Activated CD4-positive, alpha-beta memory T cell treated with anti-CD3 and anti-CD28 coated beads for 36 hours (primary cell): Measurements from ENCODE around the gene SLC25A6. TPM values are rescaled to one million over a fixed set of nuclear protein-coding genes. Genes with fewer than 3 reads are reported as not detected.
A peak's percentile ranks its signal among the peaks of the same experiment; 100 is the strongest.
"Not testable (repeated sequence)": the region's sequence is repeated elsewhere in the genome, so short reads cannot be mapped to it uniquely, and the experiment has no call there.

Source experiments
- CTCF ChIA-PET: fragments of 350-600 bp; sonication (Branson Sonifier 250); formaldehyde crosslinking; loops from one replicate; lab custom pipeline; 2021; ENCODE audit warnings: antibody characterized with exemption, inconsistent platforms; lab: Charles Lee
- POLR2A ChIA-PET: fragments of 350-600 bp; sonication (Branson Sonifier 250); formaldehyde crosslinking; loops from one replicate; lab custom pipeline; 2021; ENCODE audit warnings: antibody characterized with exemption; lab: Charles Lee
- DNase-seq: peaks from one replicate; pipeline ENCODE4 v3.0.0-alpha.2; 2020
- H3K27ac Mint-ChIP-seq: one replicate; pipeline ENCODE4 v1.8.0; 2021; ENCODE audit warnings: mixed read lengths
- H3K27me3 Mint-ChIP-seq: one replicate; pipeline ENCODE4 v1.8.0; 2021; ENCODE audit warnings: mixed read lengths
- H3K36me3 Mint-ChIP-seq: one replicate; pipeline ENCODE4 v1.8.0; 2021; ENCODE audit warnings: mixed read lengths
- H3K4me1 Mint-ChIP-seq: one replicate; pipeline ENCODE4 v1.8.0; 2021; ENCODE audit warnings: low read depth, mixed read lengths
- H3K4me3 Mint-ChIP-seq: one replicate; pipeline ENCODE4 v1.8.0; 2021; ENCODE audit warnings: mild to moderate bottlenecking, mixed read lengths
- H3K9me3 Mint-ChIP-seq: one replicate; pipeline ENCODE4 v1.8.0; 2021; ENCODE audit warnings: mixed read lengths
- intact Hi-C: fragments of 100-400 bp; cut with micrococcal nuclease; formaldehyde crosslinking; loops from one replicate; pipeline ENCODE4 v1.15.1; 2023
- total RNA-seq, 2 experiments: library from RNA; stranded (reverse); gene quantifications; one replicate each; pipeline ENCODE4 v1.2.3, GENCODE V29; 2021

The SLC25A6 gene
- total RNA-seq, 2 experiments from 2014 or later, result 399 to 407 TPM

DNA sequence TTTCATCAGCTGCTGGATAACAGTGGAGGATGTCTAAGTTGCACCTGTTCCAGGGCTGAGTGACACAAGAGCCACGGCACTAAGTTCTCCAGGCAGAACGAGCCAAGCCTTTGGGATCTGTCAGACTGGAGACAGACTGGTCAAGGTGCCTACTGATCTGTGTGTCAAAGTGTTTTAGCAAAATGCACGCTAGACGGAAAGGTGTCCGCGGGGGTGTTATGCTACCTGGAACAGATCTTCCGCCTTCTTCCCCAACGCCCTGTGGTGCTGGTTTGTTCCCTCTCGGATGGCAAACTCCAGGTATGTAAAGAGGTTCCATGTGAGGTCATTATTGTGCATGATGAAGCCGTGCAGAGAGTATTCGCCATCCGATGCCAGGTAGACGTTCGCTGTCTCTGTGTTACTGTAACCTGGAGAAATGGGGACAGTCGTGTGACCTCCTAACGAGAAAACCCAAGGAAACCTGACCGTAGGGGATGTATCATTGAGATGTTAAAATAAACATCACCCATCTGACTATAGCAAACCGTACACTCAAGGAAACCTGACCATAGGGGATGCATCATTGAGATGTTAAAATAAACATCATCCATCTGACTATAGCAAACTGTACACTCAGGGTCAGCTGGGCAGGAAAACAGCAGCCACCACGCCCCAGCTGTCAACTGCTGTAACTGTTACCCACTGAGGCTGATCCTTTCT, 29.7 kb upstream of the SLC25A6 start:
- peaks cover 24% of the 10 kb centered on the region for H3K9me3 Mint-ChIP-seq
- H3K36me3 Mint-ChIP-seq, result peaks cover 71% of the 10 kb centered on the region
- no peaks in the 10 kb centered on the region for H3K4me1 Mint-ChIP-seq
- ChIA-PET POLR2A (no interaction called here), CTCF (no interaction called here)
- intact Hi-C loops, result no loop called here
- no peak overlapping the region for H3K27ac Mint-ChIP-seq
- no peaks in the 10 kb centered on the region for H3K27me3 Mint-ChIP-seq
- H3K4me3 Mint-ChIP-seq, result no peak overlapping the region
- DNase-seq, result no peak

DNA sequence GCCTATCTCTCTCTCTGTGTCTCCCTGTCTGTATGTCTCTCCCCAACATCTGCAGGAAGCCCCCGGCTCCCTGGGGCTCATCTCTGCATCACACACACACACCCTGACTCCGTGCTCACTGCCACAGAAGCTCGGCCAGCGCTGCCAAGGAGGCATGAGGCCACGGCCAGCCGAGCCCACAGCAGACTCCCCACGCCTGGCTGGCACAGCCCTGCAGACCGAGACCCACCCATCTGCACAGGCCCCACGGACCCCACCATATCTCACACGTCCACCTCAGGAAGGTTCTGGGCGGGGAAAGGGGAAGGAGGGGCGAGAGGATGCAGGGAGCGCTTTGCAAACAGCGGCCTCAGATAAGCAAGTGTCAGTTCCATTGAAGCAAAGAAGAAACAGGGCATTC, 28.5 kb upstream of the SLC25A6 start:
- peaks cover 24% of the 10 kb centered on the region for H3K9me3 Mint-ChIP-seq
- POLR2A ChIA-PET, result no interaction called here
- no peak overlapping the region for H3K4me3 Mint-ChIP-seq
- CTCF ChIA-PET, result no interaction called here
- intact Hi-C loops, result no loop called here
- no peaks in the 10 kb centered on the region for H3K4me1 Mint-ChIP-seq
- DNase-seq, result no peak
- H3K27ac Mint-ChIP-seq, result peak overlapping the region; percentile 18
- no peaks in the 10 kb centered on the region for H3K27me3 Mint-ChIP-seq
- H3K36me3 Mint-ChIP-seq, result peaks cover 62% of the 10 kb centered on the region

DNA sequence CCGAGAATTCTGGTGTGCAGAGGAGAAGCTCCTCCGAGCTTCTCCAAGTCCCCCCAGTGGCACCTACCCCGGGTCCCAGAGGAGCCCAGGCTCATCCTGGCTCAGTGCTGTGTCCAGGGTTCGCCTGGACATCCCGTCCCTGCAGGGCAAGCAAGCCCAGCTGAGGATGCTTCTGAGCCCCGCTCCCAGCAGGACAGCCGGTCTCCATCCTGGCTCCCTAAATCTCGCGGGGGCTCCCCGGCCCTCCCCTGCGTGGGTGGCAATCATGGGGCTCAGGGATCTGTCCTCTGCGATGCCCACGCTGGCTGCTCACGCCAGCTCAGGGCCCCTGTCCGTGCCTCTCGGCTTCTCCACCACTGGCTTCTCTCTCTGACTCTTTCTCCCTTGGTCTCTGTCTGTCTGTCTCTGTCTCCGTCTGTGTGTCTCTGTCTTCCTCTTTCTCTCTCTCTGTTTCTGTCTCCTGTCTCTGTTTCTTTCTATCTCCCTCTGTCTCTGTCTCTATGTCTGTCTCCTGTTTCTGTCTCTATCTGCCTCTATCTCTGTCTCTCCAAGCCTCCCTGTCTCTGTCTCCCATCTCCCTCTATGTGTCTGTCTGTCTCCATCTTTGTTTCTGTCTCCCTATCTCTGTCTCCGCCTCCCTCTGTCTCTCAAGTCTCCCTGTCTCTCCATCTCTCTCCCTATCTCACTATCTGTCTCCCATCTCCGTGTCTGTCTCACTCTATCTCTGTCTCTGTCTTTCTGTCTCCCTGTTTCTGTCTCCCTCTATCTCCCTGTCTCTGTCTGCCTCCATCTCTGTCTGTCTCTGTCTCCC, 27.8 kb upstream of the SLC25A6 start:
- intact Hi-C loops, result no loop called here
- H3K4me3 Mint-ChIP-seq, result no peak overlapping the region
- peaks cover 21% of the 10 kb centered on the region for H3K9me3 Mint-ChIP-seq
- no peak overlapping the region for H3K27ac Mint-ChIP-seq
- POLR2A ChIA-PET, result no interaction called here
- H3K4me1 Mint-ChIP-seq, result no peaks in the 10 kb centered on the region
- peaks cover 58% of the 10 kb centered on the region for H3K36me3 Mint-ChIP-seq
- CTCF ChIA-PET, result no interaction called here
- no peak for DNase-seq
- H3K27me3 Mint-ChIP-seq, result no peaks in the 10 kb centered on the region

DNA sequence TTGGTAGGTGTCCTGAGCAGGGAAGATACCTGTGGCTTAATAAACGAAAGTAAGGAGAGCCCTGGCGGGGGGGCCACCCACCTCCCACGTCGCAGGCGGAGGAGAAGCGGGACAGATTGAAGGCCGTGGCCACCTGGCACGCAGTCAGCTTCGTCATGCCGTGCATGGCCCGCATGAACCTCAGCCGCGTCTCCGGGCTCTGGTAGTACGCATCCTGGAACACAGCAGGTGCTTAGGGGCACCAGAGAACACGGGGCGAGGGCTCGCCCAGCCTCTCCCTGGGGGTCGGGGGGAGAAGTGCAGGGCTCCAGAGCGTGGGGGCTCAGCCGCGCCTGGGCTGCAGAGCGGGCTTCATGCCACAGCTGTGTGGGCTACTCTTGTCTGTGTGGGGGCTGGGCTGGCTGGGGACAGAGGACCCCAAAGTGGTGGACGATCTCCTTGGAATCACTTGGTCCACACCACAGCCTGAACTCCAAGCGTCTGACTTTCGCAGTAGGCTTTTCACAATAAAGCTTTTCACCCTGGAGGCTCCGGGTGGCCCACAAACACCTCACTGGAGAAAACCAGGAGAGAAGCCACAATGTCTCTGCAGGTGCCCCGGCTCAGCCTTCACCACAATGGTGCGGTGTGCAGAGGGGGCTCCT, 27.1 kb upstream of the SLC25A6 start:
- Mint-ChIP-seq H3K9me3 (peaks cover 21% of the 10 kb centered on the region), H3K36me3 (peaks cover 56% of the 10 kb centered on the region), H3K4me1 (no peaks in the 10 kb centered on the region), H3K27ac (no peak overlapping the region), H3K4me3 (no peak overlapping the region), H3K27me3 (no peaks in the 10 kb centered on the region)
- CTCF ChIA-PET, result no interaction called here
- POLR2A ChIA-PET, result no interaction called here
- intact Hi-C loops, result no loop called here
- DNase-seq, result no peak

DNA sequence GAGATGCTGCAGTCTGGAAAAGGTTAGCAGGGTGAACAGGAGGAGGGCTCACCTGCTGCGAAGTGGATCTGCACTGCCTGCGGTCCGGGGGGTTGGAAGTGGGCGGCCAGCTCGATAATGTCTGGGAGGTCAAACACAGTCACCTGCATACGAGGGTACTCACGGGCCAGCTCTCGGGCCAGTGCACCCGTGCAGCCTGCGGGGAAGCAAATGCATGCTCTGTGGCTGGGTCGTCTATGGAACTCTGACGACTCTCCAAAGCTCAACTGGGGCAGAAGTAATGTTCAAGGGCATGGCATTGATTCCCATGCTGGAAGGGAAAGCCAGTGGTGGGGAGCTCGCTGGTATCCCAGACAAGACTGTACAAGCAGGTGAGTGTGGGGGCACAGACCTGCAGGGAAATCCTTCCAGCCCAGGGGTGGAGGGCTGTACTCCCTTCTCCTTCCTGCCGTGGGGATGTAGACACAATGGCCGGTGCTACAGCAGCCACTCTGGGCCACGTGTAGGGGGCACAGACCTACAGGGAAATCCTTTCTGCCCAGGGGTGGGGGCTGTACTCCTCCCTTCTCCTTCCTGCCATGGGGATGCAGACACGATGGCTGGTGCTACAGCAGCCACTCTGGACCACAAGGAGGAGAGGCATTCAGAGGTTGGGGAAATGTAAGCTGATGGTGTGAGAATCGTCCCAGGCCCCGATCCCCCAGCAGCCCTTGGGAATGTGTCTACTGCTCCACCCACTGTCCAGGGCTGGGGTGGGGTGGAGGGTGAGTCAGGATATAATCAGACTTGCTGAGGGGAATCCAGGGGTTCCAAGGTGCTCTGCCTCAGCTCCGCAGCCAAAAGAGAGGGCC, 26.2 kb upstream of the SLC25A6 start:
- Mint-ChIP-seq H3K4me1 (no peaks in the 10 kb centered on the region), H3K4me3 (no peak overlapping the region), H3K27me3 (no peaks in the 10 kb centered on the region), H3K27ac (no peak overlapping the region), H3K9me3 (peaks cover 14% of the 10 kb centered on the region), H3K36me3 (peaks cover 55% of the 10 kb centered on the region)
- POLR2A ChIA-PET, result no interaction called here
- CTCF ChIA-PET, result no interaction called here
- DNase-seq, result no peak
- intact Hi-C loops, result no loop called here

DNA sequence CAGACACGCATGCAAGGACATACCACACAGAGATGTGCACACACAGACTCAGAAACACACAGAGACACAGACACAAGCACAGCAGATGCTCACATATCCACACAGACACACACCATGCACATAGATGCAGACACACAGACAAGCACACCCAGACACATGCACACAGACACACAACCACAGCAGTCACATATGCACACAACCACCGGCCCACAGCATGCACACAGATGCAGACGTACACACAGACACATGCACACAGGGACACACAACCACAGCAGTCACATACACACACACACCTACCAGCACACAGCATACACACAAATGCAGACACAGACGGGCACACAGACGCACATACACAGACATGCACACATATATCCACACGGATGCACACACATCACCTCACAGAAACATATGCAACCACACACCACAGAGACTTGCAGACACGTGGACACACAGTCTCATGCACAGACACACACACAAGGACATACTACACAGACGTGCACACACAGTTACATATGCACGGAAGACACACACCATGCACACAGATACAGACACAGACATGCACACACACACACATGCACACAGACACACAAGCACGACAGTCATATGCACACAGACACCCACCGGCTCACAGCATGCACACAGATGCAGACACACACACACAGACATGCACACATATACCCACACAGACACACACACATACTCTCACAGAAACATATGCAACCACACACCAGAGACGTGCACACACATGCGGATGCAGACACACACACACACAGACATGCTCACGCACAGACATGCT, 25.2 kb upstream of the SLC25A6 start:
- Mint-ChIP-seq H3K27me3 (no peaks in the 10 kb centered on the region), H3K27ac (no peak overlapping the region), H3K9me3 (peaks cover 7% of the 10 kb centered on the region), H3K4me3 (no peak overlapping the region), H3K36me3 (peaks cover 55% of the 10 kb centered on the region), H3K4me1 (no peaks in the 10 kb centered on the region)
- CTCF ChIA-PET, result no interaction called here
- intact Hi-C loops, result no loop called here
- DNase-seq, result no peak
- POLR2A ChIA-PET, result no interaction called here

DNA sequence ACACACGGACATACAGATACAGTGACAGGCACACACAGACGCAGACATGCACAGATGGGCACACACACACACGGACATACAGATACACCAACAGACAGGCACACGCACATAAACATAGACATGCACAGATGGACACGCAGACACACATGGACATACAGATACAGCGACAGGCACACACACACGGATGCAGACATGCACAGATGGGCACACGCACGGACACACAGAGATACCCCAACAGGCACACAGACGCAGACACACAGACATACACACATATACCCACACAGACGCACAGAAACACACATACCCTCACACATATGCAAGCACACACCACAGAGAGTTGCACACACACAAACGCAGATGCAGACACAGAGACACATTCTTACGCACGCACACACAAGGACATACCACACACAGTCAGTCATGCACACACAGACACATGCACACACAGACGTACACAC, 24.4 kb upstream of the SLC25A6 start:
- no peaks in the 10 kb centered on the region for H3K9me3 Mint-ChIP-seq
- intact Hi-C loops, result no loop called here
- peaks cover 54% of the 10 kb centered on the region for H3K36me3 Mint-ChIP-seq
- no peak overlapping the region for H3K27ac Mint-ChIP-seq
- DNase-seq, result no peak
- no peaks in the 10 kb centered on the region for H3K4me1 Mint-ChIP-seq
- POLR2A ChIA-PET, result no interaction called here
- no peaks in the 10 kb centered on the region for H3K27me3 Mint-ChIP-seq
- no peak overlapping the region for H3K4me3 Mint-ChIP-seq
- CTCF ChIA-PET, result no interaction called here

DNA sequence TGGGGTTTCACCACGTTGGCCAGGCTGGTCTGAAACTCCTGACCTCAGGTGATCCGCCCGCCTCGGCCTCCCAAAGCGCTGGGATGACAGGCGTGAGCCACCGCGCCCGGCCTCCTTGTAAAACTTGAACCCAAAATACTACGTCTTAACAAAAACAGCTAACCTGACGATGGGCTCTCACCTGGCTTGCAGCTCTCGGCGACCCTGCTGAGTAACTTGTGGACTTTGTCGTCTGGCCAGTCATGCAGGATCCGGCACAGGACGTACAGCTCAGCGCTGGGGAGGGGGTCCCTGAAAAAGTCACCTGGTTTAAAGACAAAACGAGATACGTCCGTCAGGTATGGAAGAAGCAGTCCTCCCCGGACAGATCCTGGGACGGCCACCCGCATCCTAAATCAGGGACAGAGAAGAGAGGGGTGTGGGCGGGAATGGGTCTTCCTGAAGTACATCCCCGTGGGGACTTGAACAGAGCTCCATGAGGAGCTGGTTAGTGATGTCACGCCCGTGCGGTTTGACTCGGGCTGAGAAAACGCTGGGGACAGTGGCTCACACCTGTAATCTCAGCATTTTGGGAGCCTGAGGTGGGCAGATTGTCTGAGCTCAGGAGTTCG, 20.7 kb upstream of the SLC25A6 start:
- ChIA-PET POLR2A (no interaction called here), CTCF (no interaction called here)
- intact Hi-C loops, result no loop called here
- H3K4me1 Mint-ChIP-seq, result no peaks in the 10 kb centered on the region
- peaks cover 33% of the 10 kb centered on the region for H3K36me3 Mint-ChIP-seq
- H3K27ac Mint-ChIP-seq, result no peak overlapping the region
- DNase-seq, result no peak
- H3K27me3 Mint-ChIP-seq, result no peaks in the 10 kb centered on the region
- no peaks in the 10 kb centered on the region for H3K9me3 Mint-ChIP-seq
- H3K4me3 Mint-ChIP-seq, result no peak overlapping the region

DNA sequence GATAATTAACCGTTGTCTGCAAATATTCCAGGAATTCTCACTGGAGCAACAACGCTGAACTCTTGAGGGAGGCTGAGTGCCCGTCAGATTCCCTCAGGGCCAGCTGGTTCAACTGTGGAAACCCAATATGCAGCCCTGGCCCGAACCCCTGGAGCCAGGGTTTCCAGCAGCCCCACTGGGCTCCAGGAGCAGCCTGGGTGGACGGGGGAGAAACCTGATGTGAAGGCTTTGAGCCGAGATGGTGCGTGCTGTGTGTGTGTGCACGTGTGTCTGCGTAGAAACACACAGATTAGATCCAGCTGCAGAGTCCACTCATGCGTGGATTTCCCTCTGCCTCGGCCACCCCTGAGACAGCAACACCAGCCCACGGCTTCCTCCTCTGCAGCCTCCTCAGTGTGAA, 19.4 kb upstream of the SLC25A6 start:
- DNase-seq, result no peak
- H3K36me3 Mint-ChIP-seq, result peaks cover 33% of the 10 kb centered on the region
- intact Hi-C loops, result no loop called here
- CTCF ChIA-PET, result no interaction called here
- H3K9me3 Mint-ChIP-seq, result no peaks in the 10 kb centered on the region
- POLR2A ChIA-PET, result no interaction called here
- H3K4me3 Mint-ChIP-seq, result no peak overlapping the region
- H3K4me1 Mint-ChIP-seq, result no peaks in the 10 kb centered on the region
- H3K27me3 Mint-ChIP-seq, result no peaks in the 10 kb centered on the region
- no peak overlapping the region for H3K27ac Mint-ChIP-seq

DNA sequence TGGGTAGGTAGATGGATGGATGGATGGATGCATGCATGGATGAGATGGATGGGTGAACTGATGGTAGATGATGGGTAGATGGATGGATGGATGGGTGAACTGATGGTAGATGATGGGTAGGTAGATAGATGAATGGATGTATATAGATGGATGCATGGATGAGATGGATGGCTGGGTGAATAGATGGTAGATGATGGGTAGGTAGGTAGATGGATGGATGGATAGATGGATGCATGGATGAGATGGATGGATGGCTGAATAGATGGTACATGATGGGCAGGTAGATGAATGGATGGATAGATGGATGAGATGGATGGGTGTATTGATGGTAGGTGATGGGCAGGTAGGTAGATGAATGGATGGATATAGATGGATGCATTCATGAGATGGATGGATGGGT, 15.1 kb upstream of the SLC25A6 start:
- CTCF ChIA-PET, result no interaction called here
- DNase-seq, result no peak
- no peak overlapping the region for H3K4me3 Mint-ChIP-seq
- H3K36me3 Mint-ChIP-seq, result peaks cover 10% of the 10 kb centered on the region
- POLR2A ChIA-PET, result no interaction called here
- intact Hi-C loops, result no loop called here
- H3K9me3 Mint-ChIP-seq, result no peaks in the 10 kb centered on the region
- no peak overlapping the region for H3K27ac Mint-ChIP-seq
- H3K4me1 Mint-ChIP-seq, result no peaks in the 10 kb centered on the region
- H3K27me3 Mint-ChIP-seq, result no peaks in the 10 kb centered on the region

DNA sequence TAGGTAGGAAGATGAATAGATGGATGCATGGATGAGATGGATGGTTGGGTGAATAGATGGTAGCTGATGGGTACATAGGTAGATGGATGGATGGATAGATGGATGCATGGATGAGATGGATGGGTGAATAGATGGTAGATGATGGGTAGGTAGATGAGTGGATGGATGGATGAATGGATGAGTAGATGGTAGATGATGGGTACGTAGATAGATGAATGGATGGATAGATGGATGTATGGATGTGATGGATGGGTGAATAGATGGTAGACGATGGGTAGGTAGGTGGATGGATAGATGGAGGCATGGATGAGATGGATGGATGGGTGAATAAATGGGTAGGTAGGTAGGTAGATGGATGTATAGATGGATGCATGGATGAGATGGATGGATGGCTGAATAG, 13.9 kb upstream of the SLC25A6 start:
- H3K27ac Mint-ChIP-seq, H3K36me3 Mint-ChIP-seq, H3K27me3 Mint-ChIP-seq, DNase-seq, H3K4me1 Mint-ChIP-seq, intact Hi-C loops, CTCF ChIA-PET, POLR2A ChIA-PET, H3K4me3 Mint-ChIP-seq, H3K9me3 Mint-ChIP-seq: not testable (repeated sequence)
